HG03354 (cell line): ENCODE data around the gene TXNDC8.

Experiments used
- ATAC-seq: cut with Tn5 transposase; IDR thresholded peaks from one replicate; pipeline ENCODE4 v1.9.1; 2021; ENCODE audit warnings: mild to moderate bottlenecking; ENCODE audit not compliant: unreplicated experiment, poor library complexity, severe bottlenecking

TXNDC8 gene

DNA sequence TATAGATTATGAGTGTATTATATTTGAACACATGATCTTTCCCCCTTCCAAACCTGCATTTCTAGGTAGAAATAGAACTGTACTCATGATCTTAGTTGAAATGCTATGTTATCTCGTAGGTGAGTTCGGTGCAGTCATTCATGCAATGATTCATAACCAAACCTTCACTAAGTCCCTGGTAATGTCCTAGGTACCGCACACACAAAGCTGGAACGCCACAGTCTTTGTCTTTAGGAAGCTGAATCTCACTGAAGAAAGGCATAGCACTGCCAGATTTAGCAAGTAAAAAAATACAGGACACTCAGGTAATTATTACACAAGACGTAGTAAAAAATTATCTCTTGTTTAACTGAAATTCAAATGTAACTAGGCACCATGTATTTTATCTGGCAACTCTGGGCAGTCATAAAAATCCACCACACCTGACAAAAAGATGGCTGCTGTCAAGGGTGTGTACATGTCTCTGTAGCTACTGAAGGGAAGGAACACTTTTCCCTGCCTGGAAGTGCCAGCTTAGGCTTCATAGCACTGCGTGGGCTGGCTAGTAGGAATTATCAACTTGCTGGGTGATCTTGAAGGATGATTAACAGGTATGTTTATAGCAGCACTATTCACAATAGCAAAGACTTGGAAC, 53.3 kb downstream of the TXNDC8 start:
- no peak for ATAC-seq

DNA sequence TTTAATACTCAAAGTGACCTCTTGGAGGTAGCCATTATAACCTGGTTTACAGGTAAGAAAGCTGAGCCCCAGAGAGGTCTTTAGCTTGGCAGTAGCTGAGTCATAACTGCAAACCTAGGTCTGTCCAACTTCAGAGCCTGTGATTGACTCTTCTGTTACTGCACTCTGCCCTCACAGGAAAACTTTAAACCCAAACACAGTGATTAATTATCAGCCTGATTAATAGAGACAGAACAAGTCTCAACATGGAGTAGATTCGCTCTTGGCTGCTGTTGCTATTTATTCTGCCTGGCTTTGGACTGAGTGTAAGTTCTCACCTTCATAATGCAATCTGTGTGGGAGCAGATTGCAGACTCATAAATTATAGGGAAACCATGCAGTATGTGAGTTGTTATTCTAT, 53.9 kb downstream of the TXNDC8 start:
- ATAC-seq = no peak

DNA sequence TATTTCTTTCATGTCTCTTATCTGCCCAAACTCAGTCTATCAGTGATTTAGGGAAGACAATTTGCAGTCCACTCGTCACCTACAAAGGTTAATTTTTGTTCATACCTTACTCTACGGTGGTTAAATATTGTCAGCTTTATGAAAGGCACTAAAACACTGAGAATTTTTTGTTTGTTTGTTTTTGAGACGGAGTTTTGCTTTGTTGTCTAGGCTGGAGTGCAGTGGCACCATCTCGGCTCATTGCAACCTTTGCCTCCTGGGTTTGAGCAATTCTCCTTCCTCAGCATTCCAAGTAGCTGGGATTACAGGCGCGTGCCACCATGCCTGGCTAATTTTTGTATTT, 55.0 kb downstream of the TXNDC8 start:
- ATAC-seq = no peak

DNA sequence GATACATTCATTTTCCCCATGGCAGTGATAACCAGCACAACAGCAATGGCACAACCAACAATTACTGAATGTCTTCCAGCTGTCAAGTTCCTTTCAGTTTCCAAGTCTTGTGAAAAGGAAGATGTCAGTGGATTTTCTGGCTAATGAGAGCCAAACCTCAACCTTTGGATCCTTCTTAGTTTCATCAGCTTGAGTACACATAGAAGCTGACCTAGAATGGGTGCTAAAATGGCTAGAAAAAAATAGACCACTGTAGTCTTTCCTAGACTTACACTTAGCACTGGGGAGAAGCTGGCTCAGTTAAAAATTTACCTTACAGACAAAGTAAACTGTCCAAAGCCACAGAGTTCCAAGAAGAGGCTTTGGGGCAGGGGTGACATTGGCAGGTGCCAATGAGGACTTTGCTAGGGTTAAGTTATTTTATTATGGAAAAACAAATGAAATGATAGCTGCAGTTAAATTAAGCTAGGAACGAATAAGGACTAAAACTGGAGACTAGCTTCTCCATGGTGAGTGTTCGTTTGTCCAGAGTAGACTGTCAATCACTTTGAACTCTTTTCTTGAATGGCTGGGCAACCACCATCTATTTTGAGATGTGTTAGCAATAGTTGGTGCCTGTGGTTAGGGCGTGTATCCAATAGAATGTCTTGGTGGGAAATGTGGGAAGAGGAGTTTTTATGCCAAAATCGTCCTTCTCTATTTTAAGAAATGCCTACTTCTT, 55.5 kb downstream of the TXNDC8 start:
- ATAC-seq = no peak

DNA sequence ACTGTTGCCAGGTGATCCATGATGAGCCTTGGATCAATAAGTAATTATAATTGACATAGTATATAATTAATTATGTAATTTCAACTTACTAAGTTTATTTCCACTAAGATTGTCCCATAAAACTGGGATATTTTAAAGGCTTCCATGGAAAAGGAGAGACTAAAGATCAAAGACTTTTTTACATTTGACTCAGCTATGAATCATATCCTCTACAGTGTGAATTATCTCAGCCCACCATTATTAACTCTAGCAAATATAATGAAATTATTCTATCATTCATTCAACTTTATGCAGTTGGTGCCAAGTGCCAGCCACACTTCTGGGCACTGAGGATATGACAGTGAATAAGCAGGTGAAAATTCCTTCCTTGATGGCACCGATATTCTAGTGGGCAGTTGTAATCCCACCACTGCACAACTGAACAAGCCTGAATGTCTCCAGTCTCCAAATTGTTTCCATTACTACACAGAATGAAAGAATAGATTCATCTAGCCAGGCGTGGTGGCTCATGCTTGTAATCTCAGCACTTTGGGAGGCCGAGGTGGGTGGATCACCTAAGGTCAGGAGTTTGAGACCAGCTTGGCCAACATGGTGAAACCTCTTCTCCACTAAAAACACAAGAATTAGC, 59.5 kb downstream of the TXNDC8 start:
- no peak for ATAC-seq

DNA sequence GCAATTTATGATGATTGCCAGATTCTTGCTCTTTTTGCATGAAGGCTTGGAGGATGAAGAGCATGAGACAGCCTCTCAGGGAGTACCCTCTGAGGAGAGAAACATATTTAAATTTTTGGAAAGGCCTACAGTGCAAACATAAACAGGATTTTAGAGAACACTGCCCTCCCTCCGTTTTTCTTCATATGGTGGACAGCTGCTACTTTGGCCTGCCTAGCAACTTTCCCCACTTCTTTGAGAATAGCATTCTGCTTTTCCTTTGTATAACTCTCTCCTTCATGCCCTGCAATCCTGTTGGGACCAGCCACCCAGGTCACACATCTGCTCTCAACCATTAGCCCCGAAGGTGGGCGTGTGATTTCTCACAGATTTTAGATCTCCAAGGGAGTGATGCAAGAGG, 60.9 kb downstream of the TXNDC8 start:
- ATAC-seq = no peak

DNA sequence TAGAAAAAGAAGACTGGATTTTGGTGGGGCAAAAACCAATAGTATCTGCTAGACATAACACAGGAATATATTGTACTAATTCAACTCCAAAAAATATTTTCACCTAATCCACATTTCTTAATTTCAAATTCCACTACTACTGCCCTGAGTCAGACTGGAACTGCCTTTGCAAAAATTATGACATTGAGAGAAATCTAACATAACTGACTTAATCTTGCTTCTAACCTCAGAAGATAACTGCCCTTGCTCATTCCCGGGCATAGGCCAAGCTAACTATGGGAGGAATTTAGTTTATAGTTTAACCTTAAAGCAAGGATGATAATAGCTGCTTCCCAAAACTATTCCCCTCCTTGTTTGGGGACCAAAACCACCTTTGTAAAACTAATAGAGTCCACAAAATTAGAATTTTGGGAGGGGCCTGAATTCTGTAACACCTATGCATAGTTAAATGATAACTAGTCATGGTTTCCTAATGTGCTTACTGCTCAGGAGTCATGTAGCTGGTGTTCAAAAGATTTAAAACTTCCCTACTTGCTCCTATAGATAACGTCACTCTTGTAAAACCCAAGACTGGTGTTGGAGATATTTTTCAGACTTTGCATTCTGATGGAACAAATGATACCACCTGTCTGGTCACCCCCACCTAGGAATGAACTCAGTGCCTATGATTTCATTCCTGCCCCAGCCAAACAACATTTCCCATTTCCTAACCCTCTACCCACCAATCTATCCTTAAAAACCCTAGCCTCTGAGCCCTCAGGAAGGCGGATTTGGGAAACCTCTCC, 67.3 kb downstream of the TXNDC8 start:
- ATAC-seq = no peak

DNA sequence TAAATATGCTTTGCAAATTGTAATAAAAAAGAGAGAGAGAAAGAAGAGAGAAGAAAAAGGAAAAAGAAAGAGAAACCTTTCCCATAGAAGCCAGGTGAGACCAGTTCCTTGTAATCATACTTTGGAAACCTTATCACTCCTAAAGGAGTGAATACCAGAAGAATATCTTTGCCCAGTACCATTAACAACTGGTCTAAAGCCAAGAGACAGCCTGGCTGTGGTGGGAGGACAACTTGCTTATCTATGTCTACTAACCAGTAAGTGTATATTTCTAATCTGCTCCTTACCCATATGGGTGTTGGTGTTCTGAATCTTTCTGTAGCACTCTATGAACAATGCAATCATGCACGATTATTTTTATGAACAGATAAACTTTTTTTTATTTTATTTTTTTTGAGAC, 70.9 kb downstream of the TXNDC8 start:
- ATAC-seq = no peak

DNA sequence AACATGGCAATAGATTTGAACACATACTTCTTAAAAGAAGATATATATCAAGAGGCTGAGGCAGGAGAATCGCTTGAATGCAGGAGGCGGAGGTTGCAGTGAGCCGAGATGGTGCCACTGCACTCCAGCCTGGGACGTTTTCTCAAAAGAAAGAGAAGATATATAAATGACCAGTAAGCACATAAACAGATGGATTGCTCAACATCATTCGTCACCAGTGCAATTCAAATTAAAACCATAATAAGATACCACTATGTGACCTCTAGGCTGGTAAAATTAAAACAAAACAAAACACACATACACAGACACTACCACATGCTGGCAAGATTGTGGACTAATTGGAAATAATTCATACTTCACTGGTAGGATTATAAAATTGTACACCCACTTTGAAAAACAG, 76.0 kb downstream of the TXNDC8 start:
- no peak for ATAC-seq

DNA sequence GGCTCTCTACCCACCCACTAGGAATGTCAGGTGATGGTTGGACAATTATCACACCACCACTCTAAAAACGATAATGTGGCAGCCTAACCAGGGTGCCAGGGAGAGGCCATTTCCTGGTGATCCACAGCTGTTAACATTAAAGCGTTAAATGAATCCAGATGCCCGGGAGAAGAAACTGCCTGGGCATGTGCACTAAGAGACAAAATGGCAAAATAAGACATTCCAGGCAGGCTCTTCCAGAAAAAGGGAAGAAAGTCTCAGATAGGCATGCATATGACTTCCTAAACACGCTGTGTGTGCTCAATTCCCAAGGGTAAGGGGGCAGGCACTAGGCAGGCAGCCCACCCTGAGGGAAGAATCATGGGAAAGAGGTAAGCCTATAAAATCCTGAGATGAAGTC, 76.8 kb downstream of the TXNDC8 start:
- no peak for ATAC-seq

DNA sequence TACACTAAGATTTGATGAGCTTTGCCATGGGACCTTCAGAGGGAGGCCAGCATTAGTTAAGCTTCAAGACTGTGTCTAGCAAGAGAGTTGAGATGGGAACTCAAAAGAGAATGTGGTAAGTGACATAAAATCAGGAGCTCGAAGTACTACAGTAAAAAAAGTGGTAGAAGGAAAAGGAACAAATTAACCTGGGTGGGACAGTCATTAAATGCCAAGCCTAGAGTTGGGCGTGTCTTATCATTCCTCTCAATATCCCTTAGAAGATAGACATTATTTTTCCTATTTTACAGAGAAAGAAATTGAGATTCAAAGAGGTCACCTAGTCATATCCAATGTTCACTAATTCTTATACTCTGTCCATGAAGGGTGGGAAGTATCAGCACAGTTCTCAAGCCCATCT, 78.1 kb downstream of the TXNDC8 start:
- ATAC-seq = no peak

DNA sequence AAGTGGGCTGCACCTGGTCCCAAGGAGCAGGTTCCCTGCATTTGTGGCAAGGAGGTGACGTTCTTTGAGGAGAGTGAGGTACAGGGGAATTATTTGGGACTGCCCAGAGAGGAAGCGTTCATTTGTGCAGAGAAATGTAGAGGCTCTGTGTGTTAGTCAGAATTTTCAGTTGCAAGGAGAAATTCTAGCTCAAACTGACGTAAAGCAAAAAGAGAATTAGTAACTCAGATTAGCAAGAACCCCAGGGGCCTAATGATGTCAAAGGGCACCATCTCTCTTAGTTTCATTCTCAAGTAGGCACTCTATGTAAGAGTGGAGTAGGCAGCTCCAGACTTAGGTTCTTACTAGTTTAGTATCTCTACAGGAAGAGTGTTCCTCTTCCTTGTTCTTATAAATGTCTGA, 79.0 kb downstream of the TXNDC8 start:
- ATAC-seq = no peak

DNA sequence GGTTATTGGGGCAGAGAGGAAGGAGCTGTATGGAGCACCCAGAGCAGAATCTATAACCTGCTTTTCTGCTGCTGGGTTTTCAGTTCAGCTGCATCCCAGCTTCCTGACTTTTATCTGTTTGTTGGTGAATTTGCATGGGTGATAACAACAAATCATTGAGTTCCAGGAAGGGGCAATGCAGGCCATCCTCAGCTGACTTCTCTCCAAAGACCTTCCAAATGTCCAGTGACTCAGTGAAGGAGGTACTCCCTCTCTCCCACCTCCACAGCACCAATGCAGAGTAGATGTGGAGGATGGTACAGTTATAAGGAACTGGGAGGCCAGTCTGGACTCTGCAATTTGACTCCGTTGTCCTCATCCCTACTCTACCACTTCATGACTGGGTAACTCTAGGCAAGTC, 79.7 kb downstream of the TXNDC8 start:
- no peak for ATAC-seq

DNA sequence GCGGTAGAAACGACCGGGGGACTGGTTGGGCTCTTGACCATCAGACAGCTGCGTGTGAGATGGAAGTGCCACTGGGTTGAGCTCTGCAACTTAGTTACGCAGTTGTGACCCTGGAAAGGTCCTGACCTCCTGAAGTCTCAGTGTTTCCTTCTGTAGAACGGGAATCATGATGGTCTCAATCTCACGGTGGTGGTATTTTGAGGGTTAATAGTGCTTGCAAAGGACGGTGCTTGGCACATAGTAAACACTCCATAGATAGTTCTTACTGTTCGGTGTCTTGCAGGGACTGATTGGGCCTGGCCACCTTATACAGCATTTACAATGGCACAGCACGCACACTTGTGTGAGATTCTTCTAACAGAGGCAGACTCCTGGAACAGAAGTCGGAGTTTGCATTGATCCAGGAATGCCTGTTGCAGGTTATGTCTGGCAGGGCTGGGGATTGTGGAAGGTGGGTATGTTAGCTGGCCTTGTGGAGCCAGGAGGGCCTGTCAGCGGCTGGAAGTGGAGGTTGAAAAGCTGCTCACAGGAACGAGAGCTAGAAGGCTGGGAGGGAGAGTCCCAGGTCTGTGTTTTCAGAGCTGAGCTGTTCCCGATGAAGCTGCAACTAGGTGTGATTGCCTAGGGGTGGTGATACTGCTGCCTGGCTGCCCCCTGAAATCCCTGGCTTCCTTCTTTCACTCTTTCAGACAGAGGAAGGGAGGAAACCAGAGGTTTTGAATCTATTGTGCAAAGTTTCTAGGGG, 80.4 kb downstream of the TXNDC8 start:
- ATAC-seq = peak; percentile 11

DNA sequence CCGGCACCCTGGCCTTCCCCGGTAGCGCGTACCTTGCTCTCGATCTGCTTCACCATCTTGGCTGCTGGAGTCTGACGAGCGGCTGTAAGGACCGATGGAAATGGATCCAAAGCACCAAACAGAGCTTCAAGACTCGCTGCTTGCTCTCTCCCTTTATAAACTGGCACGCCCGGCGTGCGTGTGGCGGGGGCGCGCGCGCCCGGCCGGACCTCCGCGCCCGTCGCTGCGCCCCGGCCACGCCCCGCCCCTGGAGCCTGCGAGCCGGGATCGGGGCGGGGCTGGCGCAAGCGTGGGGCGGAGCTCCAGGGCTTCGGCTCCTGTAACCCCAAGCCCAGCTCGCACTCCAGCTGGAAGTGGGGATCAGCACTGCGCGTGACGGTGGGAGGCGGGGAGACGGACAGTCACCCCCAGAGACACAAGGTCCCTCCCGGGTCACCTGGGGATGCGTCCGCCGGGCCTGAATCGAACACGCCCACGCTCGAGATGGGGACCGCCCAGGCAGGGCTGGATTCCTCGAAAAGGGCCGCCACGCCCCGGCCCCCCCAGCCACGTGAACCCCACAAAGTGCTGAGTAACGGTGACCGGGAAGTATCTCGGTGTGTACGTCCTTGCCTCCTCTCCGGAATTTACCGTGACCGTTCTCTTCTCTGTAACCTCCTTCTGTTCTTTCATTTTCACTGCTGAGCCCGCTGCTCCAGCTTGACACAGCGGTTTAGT, 81.1 kb downstream of the TXNDC8 start, which contains the start of gene TXN:
Gene TXN (minus strand): TSS at position 128 of the 717 bp plus-strand sequence. CDS start 72 bp downstream, at position 56.
- ATAC-seq = peak; percentile 71

DNA sequence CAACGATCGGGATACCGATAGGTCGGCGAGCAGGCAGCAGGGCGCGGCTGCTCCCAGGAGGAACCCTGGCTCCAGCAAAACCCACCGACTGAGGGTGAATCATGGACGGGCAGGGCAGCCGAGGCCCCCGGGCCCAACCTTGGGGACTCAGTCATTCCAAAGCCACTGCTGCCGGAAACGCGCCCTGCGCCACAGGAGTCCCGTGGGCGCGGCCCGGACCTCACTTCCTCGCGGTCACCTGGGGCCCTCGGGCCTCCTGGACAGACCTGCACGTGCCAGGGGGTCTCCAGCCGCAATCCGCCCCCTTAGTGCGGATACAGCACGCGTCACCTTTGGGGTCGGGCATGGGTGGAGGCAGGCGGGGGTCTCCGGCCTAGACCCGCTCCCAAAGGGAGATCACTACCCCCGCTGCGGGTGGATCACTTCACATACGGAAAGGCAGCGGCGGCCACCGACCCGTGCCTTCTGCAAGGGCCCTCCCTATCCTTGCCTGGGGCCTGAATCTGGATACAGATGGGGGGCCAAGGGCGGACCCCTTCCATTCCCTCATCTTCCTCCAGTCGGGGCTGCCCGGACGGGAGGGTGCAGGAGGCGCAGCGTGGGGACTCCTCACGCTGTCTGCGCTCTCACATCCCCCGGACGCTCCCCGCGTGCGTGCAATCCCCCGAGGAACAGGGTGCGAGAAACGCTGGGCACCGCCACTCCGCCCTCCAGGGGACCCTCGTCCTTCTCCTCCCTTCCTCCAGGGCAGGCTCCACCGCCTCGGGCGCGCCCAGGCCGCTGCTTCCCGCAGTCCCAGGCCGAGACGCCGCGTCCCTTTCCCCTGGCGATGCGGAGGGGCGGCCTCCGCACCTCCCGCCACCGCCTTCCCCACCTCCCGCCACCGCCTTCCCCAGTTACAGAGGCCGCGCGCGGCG, 81.9 kb downstream of the TXNDC8 start:
- ATAC-seq = peak; percentile 35

DNA sequence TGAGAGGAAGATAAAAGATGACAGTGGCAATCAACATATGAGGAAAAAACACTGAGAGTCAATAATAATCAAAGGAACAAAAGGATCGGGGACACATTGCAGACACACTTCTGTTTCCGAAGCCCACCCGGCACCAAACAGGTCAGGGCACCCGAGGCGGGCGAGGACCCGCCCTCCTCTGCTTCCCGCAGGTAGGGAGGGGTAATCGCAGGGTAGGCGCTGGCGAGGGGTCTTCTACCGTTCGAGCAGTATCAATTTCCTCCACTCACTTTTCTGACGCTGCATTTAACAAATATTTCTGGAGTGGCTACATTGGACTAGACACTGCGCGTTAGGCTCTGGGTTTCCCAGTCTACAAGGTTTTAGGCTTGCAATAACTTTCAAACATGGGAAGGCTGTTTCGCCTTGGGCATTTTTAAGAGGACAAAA, 82.6 kb downstream of the TXNDC8 start:
- ATAC-seq = no peak

DNA sequence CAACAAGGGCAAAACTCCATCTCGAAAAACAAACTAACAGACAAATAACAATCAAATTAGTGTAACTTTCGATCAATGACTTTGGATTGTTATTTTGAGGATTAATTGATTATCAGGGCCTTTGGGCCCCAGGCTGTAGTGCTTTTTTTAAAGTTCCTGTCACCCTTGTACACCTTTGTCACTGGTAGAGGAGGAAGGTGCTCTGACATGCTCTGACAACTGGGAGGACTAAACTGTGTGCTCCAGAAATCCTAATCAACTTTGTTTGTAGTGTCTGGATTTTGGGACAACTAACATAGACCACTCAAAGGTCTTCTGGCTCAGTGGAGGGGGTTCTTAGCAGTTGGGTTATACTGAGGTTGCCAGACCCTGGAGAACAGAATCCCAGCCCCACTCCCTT, 83.2 kb downstream of the TXNDC8 start:
- no peak for ATAC-seq
